HCT116 (cell line): ENCODE results near the gene ANKRD23. TPM values are rescaled to one million over a fixed set of nuclear protein-coding genes. Genes with fewer than 3 reads are reported as not detected.
"Not testable (repeated sequence)": the region's sequence is repeated elsewhere in the genome, so short reads cannot be mapped to it uniquely, and the experiment has no call there.

Experiments
- ATAC-seq: fragments of 200-7000 bp; cut with Tn5 transposase; 2 replicates; pipeline ENCODE4 v1.9.1; 2020; ENCODE audit warnings: mild to moderate bottlenecking, moderate library complexity
- BruUV-seq: library from RNA; stranded (reverse); fragments of 400-500 nt; replicated peaks from 2 replicates; lab custom pipeline; 2021; lab: Mats Ljungman, UMichigan
- CTCF ChIA-PET: fragments of 300-600 bp; sonication (Branson Sonifier 250); formaldehyde crosslinking; loops from one replicate; lab custom pipeline; 2021; ENCODE audit warnings: antibody characterized with exemption; lab: Charles Lee
- POLR2A ChIA-PET: fragments of 300-600, 350-600 bp; sonication (Branson Sonifier 250); formaldehyde crosslinking; loops from one replicate; lab custom pipeline; 2021; ENCODE audit warnings: antibody characterized with exemption; lab: Charles Lee
- RAD21 ChIA-PET, 2 experiments: fragments of 300-600 bp; sonication (Branson Sonifier 250); formaldehyde crosslinking; loops; one replicate each; lab custom pipeline; 2023; ENCODE audit warnings: low total read pairs in 2 of 2; ENCODE audit not compliant: uncharacterized antibody in 2 of 2, unreplicated experiment in 2 of 2, low non-redundant PET in 1 of 2; lab: Charles Lee
- DNase-seq: peaks from one replicate; pipeline ENCODE4 v3.0.0-alpha.2; 2010; ENCODE audit warnings: low read depth, low spot score
- H2AFZ ChIP-seq: fragments of 200-600 bp; shearing (Covaris generic), sonication (generic); 2 replicates; pipeline ENCODE4 v1.6.1; 2017; ENCODE audit warnings: low read depth, mixed run types, mixed read lengths, antibody characterized with exemption, low read length; ENCODE audit not compliant: poor library complexity, severe bottlenecking
- H3K27ac ChIP-seq: 2 replicates; pipeline ENCODE4 v1.5.1; 2012; ENCODE audit warnings: low read depth, low read length
- H3K27me3 ChIP-seq: fragments of 200-600 bp; sonication (generic); 2 replicates; pipeline ENCODE4 v1.6.1; 2016; ENCODE audit warnings: mixed run types, low read length, mixed read lengths; ENCODE audit not compliant: insufficient read depth
- H3K36me3 ChIP-seq, 2 experiments: fragments of 200-500 bp in 1 of 2; fragments of 200-600 bp in 1 of 2; sonication (Bioruptor generic) in 1 of 2; sonication (generic) in 1 of 2; 2 replicates each; pipeline versions ENCODE4 v1.5.1 to v1.6.1; 2014 to 2016; ENCODE audit warnings: low read length in 2 of 2, inconsistent platforms in 1 of 2, mixed read lengths in 1 of 2, mixed run types in 1 of 2; ENCODE audit not compliant: insufficient read depth in 2 of 2, control insufficient read depth in 1 of 2
- H3K4me1 ChIP-seq, 2 experiments: fragments of 200-600 bp in 1 of 2; sonication (generic) in 1 of 2; 2 replicates each; pipeline versions ENCODE4 v1.5.1 to v1.6.1; 2012 to 2017; ENCODE audit warnings: low read length in 2 of 2, inconsistent platforms in 1 of 2, mild to moderate bottlenecking in 1 of 2, mixed read lengths in 1 of 2, mixed run types in 1 of 2, moderate library complexity in 1 of 2; ENCODE audit not compliant: insufficient read depth in 2 of 2, control insufficient read depth in 1 of 2
- H3K4me2 ChIP-seq: fragments of 200-600 bp; sonication (generic); 2 replicates; pipeline ENCODE4 v1.6.1; 2017; ENCODE audit warnings: mixed run types, low read length, mixed read lengths
- H3K4me3 ChIP-seq, 2 experiments: fragments of 200-600 bp in 1 of 2; sonication (generic) in 1 of 2; replicated peaks in 1 of 2; 2 replicates each; pipeline ENCODE4 v1.5.1; 2011 to 2016; ENCODE audit warnings: low read length in 2 of 2, control low read depth in 1 of 2, low read depth in 1 of 2, mild to moderate bottlenecking in 1 of 2, mixed read lengths in 1 of 2, mixed run types in 1 of 2
- H3K79me2 ChIP-seq: fragments of 200-600 bp; sonication (generic); 2 replicates; pipeline ENCODE4 v1.6.1; 2017; ENCODE audit warnings: mild to moderate bottlenecking, mixed run types, low read length, moderate library complexity, mixed read lengths; ENCODE audit not compliant: insufficient read depth
- H3K9ac ChIP-seq: fragments of 200-600 bp; sonication (generic); 2 replicates; pipeline ENCODE4 v1.6.1; 2016; ENCODE audit warnings: low read length, mixed read lengths
- H3K9me2 ChIP-seq: fragments of 200-600 bp; sonication (generic), shearing (Covaris generic); 2 replicates; pipeline ENCODE4 v1.6.1; 2017; ENCODE audit warnings: mixed run types, mild to moderate bottlenecking, moderate library complexity; ENCODE audit not compliant: insufficient read depth
- H3K9me3 ChIP-seq, 2 experiments: fragments of 200-500 bp in 1 of 2; fragments of 200-600 bp in 1 of 2; sonication (Bioruptor generic) in 1 of 2; sonication (generic) in 1 of 2; 2 replicates each; pipeline ENCODE4 v1.6.1; 2014 to 2017; ENCODE audit warnings: low read length in 2 of 2, mixed read lengths in 2 of 2, inconsistent platforms in 1 of 2, low read depth in 1 of 2, mild to moderate bottlenecking in 1 of 2, mixed run types in 1 of 2, moderate library complexity in 1 of 2; ENCODE audit not compliant: control insufficient read depth in 1 of 2, insufficient read depth in 1 of 2
- H4K20me1 ChIP-seq: fragments of 200-600 bp; sonication (generic), shearing (Covaris generic); 2 replicates; pipeline ENCODE4 v1.6.1; 2017; ENCODE audit warnings: mixed run types, mild to moderate bottlenecking, moderate library complexity; ENCODE audit not compliant: insufficient read depth
- EGR1 ChIP-seq: IDR thresholded peaks from 2 replicates; pipeline ENCODE4 v1.6.1; 2012; ENCODE audit warnings: low read depth
- ELF1 ChIP-seq: IDR thresholded peaks from 2 replicates; pipeline ENCODE4 v1.6.1; 2012; ENCODE audit warnings: low read depth, borderline replicate concordance
- EZH2 ChIP-seq: fragments of 200-600 bp; sonication (generic); IDR thresholded peaks from 2 replicates; pipeline ENCODE4 v1.6.1; 2017; ENCODE audit warnings: antibody characterized with exemption, mixed run types
- EZH2phosphoT487 ChIP-seq: fragments of 200-600 bp; IDR thresholded peaks from 2 replicates; pipeline ENCODE4 v1.6.1; 2018; ENCODE audit warnings: antibody characterized with exemption, borderline replicate concordance
- FOSL1 ChIP-seq: IDR thresholded peaks from 2 replicates; pipeline ENCODE4 v1.6.1; 2012; ENCODE audit warnings: low read depth
- JUND ChIP-seq: IDR thresholded peaks from 2 replicates; pipeline ENCODE4 v1.6.1; 2012
- POLR2A ChIP-seq: IDR thresholded peaks from 2 replicates; pipeline ENCODE4 v1.7.0; 2011; ENCODE audit warnings: borderline replicate concordance; ENCODE audit not compliant: insufficient read depth, insufficient read length; ENCODE audit errors: extremely low read depth
- RAD21 ChIP-seq: IDR thresholded peaks from 2 replicates; pipeline ENCODE4 v1.6.1; 2012; ENCODE audit warnings: low read depth, mild to moderate bottlenecking
- SIN3A ChIP-seq: IDR thresholded peaks from 2 replicates; pipeline ENCODE4 v1.6.1; 2012; ENCODE audit warnings: low read depth
- SP1 ChIP-seq: IDR thresholded peaks from 2 replicates; pipeline ENCODE4 v1.6.1; 2012; ENCODE audit warnings: low read depth
- SRF ChIP-seq: IDR thresholded peaks from 2 replicates; pipeline ENCODE4 v1.6.1; 2012; ENCODE audit warnings: low read depth
- YY1 ChIP-seq: IDR thresholded peaks from 2 replicates; pipeline ENCODE4 v1.6.1; 2011; ENCODE audit warnings: low read length, low read depth, moderate library complexity, mild to moderate bottlenecking; ENCODE audit not compliant: insufficient replicate concordance; ENCODE audit errors: extremely low read depth
- intact Hi-C: fragments of 100-400 bp; cut with micrococcal nuclease; formaldehyde crosslinking; loops from 2 replicates; pipeline ENCODE4 v1.10.0; 2022
- total RNA-seq: library from RNA; stranded (reverse); gene quantifications from one replicate; pipeline ENCODE4 v1.2.1, GENCODE V29; 2021; ENCODE audit not compliant: unreplicated experiment
- TF ChIP-seq, protein P1 (sequence below): IDR thresholded peaks from 2 replicates; pipeline ENCODE4 v1.6.1; 2012

The ANKRD23 gene
- total RNA-seq, 1 experiment from 2014 or later = 1.4 TPM

GRCh38 chr2:96797066-96797625 lies 46.7 kb downstream of the ANKRD23 start:
- TF ChIP-seq SIN3A (no peak), SRF (no peak), EZH2 (no peak), EZH2phosphoT487 (no peak), POLR2A (no peak), RAD21 (no peak), YY1 (no peak), FOSL1 (no peak), ELF1 (no peak), JUND (no peak), SP1 (no peak), EGR1 (no peak)
- TF ChIP-seq, protein P1, sequence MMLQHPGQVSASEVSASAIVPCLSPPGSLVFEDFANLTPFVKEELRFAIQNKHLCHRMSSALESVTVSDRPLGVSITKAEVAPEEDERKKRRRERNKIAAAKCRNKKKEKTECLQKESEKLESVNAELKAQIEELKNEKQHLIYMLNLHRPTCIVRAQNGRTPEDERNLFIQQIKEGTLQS = no peak
- Histone ChIP-seq H3K36me3 (peaks cover 0 to 9% of the 10 kb centered on the region in 2 experiments; a peak in 2 of 4 replicates), H2AFZ (no peak overlapping the region), H3K4me2 (no peak overlapping the region), H3K9me2 (no peaks in the 10 kb centered on the region), H4K20me1 (no peaks in the 10 kb centered on the region), H3K9ac (no peak overlapping the region), H3K27ac (no peak overlapping the region), H3K4me3 (no peak overlapping the region), H3K27me3 (no peaks in the 10 kb centered on the region), H3K4me1 (peaks cover 0 to 5% of the 10 kb centered on the region in 2 experiments; a peak in 1 of 4 replicates), H3K9me3 (no peaks in the 10 kb centered on the region), H3K79me2 (no peaks in the 10 kb centered on the region)
- no TSS peak for BruUV-seq
- intact Hi-C loops = no loop called here
- DNase-seq (no peak), ATAC-seq (no peak)
- ChIA-PET CTCF (no interaction called here), RAD21 (no interaction called here), POLR2A (no interaction called here)

GRCh38 chr2:96796497-96796896 lies 47.3 kb downstream of the ANKRD23 start:
- H2AFZ ChIP-seq, H3K4me3 ChIP-seq, H3K27ac ChIP-seq, H3K4me2 ChIP-seq, H3K4me1 ChIP-seq, H3K27me3 ChIP-seq, ATAC-seq, intact Hi-C loops, POLR2A ChIA-PET, H3K9me2 ChIP-seq, H3K36me3 ChIP-seq, RAD21 ChIA-PET, H3K9ac ChIP-seq, H3K79me2 ChIP-seq, BruUV-seq, H3K9me3 ChIP-seq, H4K20me1 ChIP-seq, DNase-seq, CTCF ChIA-PET: not testable (repeated sequence)
